SU-DHL-6 (cell line): ENCODE results near the gene PTPRG.

Experiments used
- EZH2phosphoT487 ChIP-seq: fragments of 200-600 bp; sonication (generic), shearing (Covaris generic); conservative IDR thresholded peaks from 2 replicates; pipeline ENCODE4 v1.6.1; 2018; ENCODE audit warnings: mild to moderate bottlenecking, antibody characterized with exemption, low read length, moderate library complexity, mixed read lengths
- TF ChIP-seq, protein P1 (sequence below): fragments of 200-600 bp; sonication (generic); IDR thresholded peaks from one replicate; pipeline ENCODE4 v1.5.1; 2017; ENCODE audit warnings: antibody characterized with exemption, mild to moderate bottlenecking, low read length, moderate library complexity; ENCODE audit not compliant: insufficient read depth, poor library complexity, severe bottlenecking

DNA sequence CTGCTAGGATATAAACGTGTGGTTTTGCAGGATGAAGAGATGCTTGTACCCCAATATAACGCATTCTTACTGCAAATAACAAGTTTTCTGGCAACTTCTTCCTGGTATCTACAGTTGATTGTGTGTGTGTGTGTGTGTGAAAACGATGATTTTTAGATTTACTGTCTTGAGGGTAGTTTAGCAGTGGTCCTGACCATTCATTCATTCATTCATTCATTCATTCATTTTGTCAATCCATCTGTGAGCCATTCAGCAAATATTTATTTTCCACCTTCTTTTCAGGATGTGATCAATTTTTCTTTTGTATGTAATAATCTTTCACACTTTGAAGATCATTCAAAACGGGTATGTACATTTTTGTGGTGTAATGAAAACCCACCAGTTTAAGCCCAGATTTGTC, 250.7 kb downstream of the PTPRG start:
- TF ChIP-seq, protein P1, sequence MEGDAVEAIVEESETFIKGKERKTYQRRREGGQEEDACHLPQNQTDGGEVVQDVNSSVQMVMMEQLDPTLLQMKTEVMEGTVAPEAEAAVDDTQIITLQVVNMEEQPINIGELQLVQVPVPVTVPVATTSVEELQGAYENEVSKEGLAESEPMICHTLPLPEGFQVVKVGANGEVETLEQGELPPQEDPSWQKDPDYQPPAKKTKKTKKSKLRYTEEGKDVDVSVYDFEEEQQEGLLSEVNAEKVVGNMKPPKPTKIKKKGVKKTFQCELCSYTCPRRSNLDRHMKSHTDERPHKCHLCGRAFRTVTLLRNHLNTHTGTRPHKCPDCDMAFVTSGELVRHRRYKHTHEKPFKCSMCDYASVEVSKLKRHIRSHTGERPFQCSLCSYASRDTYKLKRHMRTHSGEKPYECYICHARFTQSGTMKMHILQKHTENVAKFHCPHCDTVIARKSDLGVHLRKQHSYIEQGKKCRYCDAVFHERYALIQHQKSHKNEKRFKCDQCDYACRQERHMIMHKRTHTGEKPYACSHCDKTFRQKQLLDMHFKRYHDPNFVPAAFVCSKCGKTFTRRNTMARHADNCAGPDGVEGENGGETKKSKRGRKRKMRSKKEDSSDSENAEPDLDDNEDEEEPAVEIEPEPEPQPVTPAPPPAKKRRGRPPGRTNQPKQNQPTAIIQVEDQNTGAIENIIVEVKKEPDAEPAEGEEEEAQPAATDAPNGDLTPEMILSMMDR, result no peak
- no peak for TF ChIP-seq EZH2phosphoT487
